Midbrain (tissue), 1 donor: ENCODE results near the gene ARID1B.

Experiments
- DNase-seq: peaks from one replicate; lab custom pipeline; 2025; lab: John Stamatoyannopoulos, UW

The ARID1B gene

GRCh38 chr6:157077251-157077650 lies 300.1 kb downstream of the ARID1B start:
- DNase-seq, result no peak

DNA sequence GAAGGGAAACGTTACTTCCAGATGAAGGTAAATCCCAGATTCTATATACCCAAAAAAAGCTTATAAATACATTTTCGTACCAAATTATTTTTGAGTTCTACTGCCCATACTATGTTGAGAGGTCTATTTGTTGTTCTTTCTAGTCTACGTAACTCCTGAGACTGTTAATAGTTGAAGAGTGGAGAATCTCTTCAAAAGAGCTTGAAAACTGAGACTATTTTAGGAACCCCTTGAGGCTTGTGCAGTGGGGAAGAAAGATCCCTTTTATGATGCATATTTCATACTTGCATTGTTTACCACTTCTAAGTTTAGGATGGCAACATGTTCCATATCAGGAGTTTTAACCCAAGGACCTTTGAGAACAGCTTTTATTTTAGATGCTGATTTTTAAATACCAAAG lies 301.1 kb downstream of the ARID1B start:
- no peak for DNase-seq

DNA sequence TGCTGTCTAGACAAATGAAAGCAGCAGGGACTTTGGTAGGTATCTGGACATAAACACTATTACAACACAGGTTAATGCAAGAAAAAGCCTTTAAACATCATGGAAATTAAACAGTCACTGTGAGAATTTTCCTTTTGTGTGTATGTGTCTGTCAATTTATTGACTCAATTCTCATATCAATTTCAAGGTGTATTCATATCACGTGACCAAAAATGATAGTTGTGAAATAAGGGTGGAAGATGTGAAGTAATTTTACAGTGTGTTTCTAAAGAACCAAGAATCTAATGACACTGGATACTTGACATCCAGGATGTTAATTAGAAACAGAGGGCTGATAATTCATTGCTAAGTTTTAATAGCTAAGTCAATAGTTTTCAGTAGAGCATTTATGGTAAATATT lies 302.1 kb downstream of the ARID1B start:
- DNase-seq, result no peak

GRCh38 chr6:157079771-157080170 lies 302.6 kb downstream of the ARID1B start:
- no peak for DNase-seq

DNA sequence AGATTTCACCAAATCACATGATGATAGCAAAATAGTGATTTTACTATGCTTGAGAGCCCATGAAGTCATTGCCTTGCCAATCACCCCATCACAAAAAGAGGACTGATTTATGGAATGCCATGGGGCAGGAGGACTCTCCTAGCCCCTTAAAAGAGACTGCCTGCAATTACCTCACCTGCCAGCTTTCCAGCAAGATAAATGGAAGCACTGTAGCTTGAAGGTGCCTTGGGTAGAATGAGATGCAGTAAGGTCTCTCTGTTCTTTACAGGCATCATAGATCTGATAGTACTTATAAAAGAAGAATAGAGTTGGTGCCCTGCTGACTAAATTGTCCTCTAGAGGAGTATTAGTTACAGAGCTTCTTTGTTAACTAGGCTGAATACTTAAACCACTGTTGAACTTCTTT lies 303.8 kb downstream of the ARID1B start:
- DNase-seq, result no peak

DNA sequence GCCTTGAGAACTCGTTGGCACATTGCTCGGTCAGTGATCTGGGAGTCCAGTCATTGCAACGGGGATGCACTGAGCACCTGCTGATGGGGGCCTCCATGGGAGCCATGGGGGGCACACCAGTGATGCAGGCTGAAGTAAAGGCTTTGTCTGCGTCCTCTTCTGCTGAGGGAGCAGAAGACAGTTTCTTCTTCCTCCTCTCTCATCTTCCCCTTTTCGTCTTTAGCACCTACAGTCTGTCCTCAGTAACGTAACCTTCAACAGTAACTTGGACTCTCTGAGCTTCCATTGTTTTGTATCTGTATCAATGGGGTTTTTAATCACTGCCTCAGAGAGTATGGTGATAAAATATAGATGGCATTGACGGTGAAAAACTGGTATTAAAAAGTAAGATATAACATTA lies 306.2 kb downstream of the ARID1B start:
- no peak for DNase-seq

DNA sequence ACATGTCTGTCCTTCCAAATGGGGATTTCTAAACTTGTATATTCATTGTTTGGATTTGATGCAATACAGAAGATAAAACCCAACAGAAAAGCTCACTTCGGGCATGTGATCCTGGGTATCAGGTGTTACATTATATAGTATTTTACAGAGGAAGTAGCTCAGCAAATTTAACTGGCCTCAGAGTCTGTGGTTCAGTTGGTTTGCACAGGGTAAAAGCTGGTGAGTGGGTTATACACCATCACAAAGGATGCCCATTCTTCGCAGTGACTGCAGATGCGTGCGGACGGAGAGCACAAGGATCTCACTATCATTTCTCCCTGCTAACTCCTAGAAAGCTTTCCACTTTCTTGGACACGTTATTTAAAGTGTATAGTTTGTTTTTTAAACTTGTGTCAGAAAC lies 309.5 kb downstream of the ARID1B start:
- DNase-seq, result no peak

- DNase-seq, result no peak
These were observed 310.8 kb downstream of the ARID1B start for GRCh38 chr6:157087974-157088373.

- DNase-seq, result no peak
These were observed 311.7 kb downstream of the ARID1B start for GRCh38 chr6:157088841-157089240.

DNA sequence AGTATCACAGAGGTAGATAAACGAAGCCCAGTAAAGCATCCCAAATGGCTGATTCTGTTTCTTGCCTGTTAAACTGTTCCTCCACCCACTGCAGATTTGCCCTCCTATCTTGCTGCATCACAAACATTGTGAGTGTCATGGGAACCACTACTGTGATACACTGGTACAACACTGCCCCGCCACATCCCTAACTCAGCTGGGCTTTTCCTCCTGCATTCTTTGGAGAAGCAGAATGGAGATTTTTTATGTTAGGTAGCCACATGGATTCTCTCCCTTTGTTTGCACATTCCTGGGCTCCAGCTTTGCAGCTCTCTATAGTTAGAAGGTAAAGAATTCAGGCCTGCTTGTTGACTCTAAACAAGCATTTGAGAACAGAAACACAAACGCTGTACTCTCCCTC lies 312.1 kb downstream of the ARID1B start:
- DNase-seq, result no peak

DNA sequence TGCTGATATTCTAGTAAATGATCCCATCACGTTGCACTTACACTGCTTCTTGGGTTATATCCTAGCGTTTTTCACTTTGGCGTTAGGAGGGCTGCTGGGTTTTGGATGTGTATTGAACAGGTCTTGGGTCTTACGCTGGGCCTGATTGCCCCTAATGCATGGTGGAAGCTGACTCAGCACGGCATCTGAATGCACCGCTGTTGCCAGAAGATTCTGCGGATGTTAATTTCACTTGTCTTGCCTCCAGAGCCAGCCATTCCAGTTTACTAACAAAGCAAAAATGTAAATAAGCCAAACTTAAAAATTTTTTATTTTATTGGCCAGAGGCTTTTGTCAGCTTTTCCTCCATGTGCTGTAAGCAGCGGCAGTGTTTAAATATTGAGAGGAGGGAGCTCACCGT lies 312.7 kb downstream of the ARID1B start:
- DNase-seq, result no peak

DNA sequence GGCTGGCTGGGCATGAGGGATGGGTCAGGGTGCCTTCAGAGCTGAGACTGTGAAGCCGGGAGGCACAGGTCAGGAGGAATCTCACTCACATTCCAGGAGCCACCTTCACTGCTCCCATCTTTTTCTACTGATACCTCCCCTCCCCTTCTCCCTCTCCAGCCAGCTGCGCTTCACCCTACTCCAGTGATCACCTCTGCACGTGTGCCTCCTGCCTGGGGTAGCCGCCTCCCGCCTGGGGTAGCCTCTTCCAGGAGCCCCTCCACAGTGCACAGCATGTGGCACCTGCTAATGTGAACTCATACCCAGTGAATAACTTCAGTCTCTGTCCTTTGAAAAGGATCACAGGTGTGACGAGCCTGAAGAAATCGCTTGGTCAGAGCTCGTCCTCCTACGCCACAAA lies 313.6 kb downstream of the ARID1B start:
- DNase-seq, result no peak

GRCh38 chr6:157091243-157091642 lies 314.1 kb downstream of the ARID1B start:
- DNase-seq, result no peak

DNA sequence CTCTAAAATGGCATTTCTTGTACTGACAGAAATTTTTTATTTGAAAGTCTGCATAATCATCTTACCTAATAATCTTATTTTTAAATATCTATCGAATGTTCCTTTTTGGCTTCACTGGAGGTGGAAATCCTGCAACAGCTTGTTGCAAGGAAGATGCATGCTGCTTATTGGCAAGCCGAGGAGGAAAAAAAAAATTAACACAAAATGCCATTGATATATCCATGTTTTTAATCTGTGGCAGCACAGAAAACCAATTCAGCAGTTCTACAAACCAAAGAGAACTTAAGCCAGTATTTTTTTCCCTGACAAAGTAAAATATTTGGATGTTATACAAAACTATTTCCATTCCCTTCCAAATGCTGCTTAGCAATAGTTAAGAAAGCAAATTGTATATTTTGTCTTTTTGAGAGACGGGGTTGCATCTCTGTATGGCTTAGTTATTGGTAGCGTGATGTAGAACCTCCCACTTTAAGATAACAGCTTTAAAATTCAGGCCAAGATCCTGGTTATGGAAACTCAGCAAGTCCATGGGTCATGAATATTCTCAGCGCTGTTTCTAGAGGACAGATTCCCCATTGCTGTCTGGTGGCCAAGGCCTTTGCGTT lies 314.8 kb downstream of the ARID1B start:
- DNase-seq, result no peak

DNA sequence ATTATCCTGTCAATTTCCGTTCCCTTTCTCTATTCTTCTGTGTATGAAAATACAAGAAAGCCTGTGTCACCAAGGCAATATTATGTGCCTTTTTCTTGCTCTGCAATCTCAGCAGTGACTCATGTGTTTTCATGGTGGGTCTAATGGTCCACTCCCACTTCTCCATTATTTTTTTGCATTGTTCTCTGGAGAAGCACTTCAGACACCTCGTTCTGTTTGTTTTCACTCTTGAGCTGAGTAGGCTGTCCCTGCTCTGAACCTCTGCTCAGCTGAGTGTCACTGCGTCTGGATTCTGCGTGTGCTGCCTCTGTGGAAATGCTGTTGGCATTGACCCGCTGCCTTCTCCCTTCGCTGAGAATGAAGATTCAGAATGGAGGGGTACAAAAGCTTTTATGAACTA lies 315.6 kb downstream of the ARID1B start:
- no peak for DNase-seq

GRCh38 chr6:157093536-157093935 lies 316.4 kb downstream of the ARID1B start:
- no peak for DNase-seq

- no peak for DNase-seq
These were observed 316.9 kb downstream of the ARID1B start for GRCh38 chr6:157094038-157094437.

GRCh38 chr6:157095084-157095483 lies 317.9 kb downstream of the ARID1B start:
- DNase-seq, result no peak

DNA sequence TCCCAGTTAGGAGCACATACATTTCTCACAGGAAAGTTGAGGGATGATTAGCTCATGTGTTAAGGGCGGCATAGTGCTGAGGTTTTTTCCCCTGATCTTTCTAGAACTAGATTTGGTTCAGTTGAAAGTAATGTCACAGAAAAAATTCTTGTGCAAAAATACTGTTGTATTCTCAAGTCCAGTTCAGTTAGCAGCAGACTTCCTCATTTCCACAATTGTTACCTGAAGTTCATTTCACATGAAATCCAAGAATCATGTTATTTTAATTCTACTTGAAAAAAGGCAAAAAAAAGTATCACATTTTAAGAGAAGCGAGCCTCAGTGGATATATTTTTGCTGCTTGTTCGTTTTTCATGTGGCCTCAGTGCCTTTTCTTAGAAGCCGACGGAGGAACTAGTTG lies 318.4 kb downstream of the ARID1B start:
- no peak for DNase-seq

DNA sequence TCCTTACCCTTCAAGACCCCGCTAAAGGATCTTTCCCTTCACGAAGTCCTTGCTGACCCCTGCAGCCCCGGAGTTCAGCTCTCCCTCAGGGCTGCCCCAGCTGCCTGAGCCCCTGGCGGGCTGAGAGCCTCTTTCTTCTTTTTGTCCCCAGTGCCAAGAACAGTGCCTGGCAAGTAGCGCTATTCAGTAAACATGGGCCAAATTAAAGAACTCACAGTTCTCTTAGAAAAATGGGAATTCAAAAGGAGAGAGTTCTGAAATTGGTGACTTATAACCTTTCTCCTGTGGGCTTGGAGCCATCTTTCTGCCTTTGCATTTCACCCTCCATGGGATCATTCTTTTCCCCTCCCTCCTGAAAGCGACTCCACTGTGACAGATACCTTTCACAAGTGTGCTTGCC lies 318.9 kb downstream of the ARID1B start:
- DNase-seq, result peak; percentile 48

DNA sequence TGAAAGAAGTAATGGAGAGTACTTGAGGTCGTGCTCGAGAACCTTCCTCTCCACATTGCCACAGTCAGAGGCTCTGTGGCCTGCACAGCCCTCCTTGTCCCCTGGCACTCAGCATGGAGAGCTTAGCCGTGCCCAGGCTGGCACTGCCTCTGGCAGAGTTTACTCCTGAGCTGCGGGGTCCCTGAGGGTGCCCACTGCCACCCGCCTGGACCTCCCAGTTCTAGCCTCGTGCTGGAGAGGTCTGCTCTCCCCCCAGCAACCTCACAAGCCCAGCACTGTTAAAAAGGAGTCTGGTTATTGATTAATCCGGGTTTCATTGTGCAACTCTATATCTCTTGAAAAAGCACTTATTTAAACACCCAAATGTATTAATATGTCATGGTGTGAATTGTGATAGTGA lies 319.3 kb downstream of the ARID1B start:
- DNase-seq, result peak; percentile 42

GRCh38 chr6:157097255-157097955 lies 320.2 kb downstream of the ARID1B start:
- DNase-seq, result no peak

DNA sequence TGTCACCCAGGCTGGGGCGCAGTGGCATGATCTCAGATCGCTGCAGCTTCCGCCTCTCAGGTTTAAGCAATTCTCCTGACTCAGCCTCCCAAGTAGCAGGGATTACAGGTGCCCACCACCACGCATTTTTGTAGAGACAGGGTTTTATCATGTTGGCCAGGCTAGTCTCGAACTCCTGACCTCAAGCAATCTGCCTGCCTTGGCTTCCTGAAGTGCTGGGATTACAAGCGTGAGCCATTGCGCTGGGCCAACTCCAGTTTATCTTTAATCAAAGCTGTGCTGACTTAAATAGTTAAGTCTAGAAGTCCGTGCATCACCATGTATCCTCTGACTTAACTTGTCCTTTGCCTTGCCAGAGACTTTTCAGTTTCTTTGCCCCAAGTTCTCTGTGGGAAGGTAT lies 321.8 kb downstream of the ARID1B start:
- DNase-seq, result no peak
